Tibial nerve (tissue), 4 donors: ENCODE data around the gene GRID1.

Source experiments
- CTCF ChIP-seq, 5 experiments: fragments of 200-600 bp in 3 of 5; fragments of 450-650 bp in 2 of 5; sonication (generic) in 3 of 5; IDR thresholded peaks; one replicate each; pipeline ENCODE4 v1.5.1; 2016 to 2019; ENCODE audit warnings: antibody characterized with exemption in 5 of 5, mild to moderate bottlenecking in 3 of 5, moderate library complexity in 2 of 5
- EP300 ChIP-seq, 2 donors: sonication (generic); formaldehyde crosslinking; IDR thresholded peaks; one replicate each; pipeline ENCODE4 v1.6.1; 2017; ENCODE audit warnings: antibody characterized with exemption in 2 of 2, mild to moderate bottlenecking in 1 of 2
- POLR2A ChIP-seq, 2 donors: fragments of 450-650 bp; IDR thresholded peaks; one replicate each; pipeline ENCODE4 v1.6.1; 2017; ENCODE audit warnings: antibody characterized with exemption in 2 of 2, mild to moderate bottlenecking in 2 of 2, moderate library complexity in 2 of 2

GRCh38 chr10:85598646-85599045 lies 767.9 kb downstream of the GRID1 start:
- TF ChIP-seq EP300 (IDR thresholded peaks at IDR 0.05) = no peak
- TF ChIP-seq POLR2A (IDR thresholded peaks at IDR 0.05) = no peak
- no peak for TF ChIP-seq CTCF (IDR thresholded peaks at IDR 0.05)
